Activated CD4-positive, alpha-beta T cell treated with anti-CD3 and anti-CD28 coated beads, Interleukin-2, amount 10 ng/mL, durations not matched to agents 7 days and 5 days (primary cell): ENCODE measurements around the gene VMP1. TPM values are rescaled to one million over a fixed set of nuclear protein-coding genes. Genes with fewer than 3 reads are reported as not detected.
"Not testable (repeated sequence)": the region's sequence is repeated elsewhere in the genome, so short reads cannot be mapped to it uniquely, and the experiment has no call there.

Experiments
- CTCF ChIA-PET: fragments of 350-600 bp; sonication (Branson Sonifier 250); formaldehyde crosslinking; loops from one replicate; lab custom pipeline; 2021; ENCODE audit warnings: antibody characterized with exemption; lab: Charles Lee
- POLR2A ChIA-PET: fragments of 350-600 bp; sonication (Branson Sonifier 250); formaldehyde crosslinking; loops from one replicate; lab custom pipeline; 2021; ENCODE audit warnings: antibody characterized with exemption; lab: Charles Lee
- DNase-seq: peaks from one replicate; pipeline ENCODE4 v3.0.0-alpha.2; 2020
- H3K27ac Mint-ChIP-seq: one replicate; pipeline ENCODE4 v1.8.0; 2021; ENCODE audit warnings: mild to moderate bottlenecking, moderate library complexity, mixed read lengths
- H3K27me3 Mint-ChIP-seq: one replicate; pipeline ENCODE4 v1.8.0; 2021; ENCODE audit warnings: mixed read lengths
- H3K36me3 Mint-ChIP-seq: one replicate; pipeline ENCODE4 v1.8.0; 2021; ENCODE audit warnings: low read depth, mixed read lengths
- H3K4me1 Mint-ChIP-seq: one replicate; pipeline ENCODE4 v1.8.0; 2021; ENCODE audit warnings: mixed read lengths
- H3K4me3 Mint-ChIP-seq: one replicate; pipeline ENCODE4 v1.8.0; 2021; ENCODE audit warnings: mild to moderate bottlenecking, moderate library complexity, mixed read lengths
- H3K9me3 Mint-ChIP-seq: one replicate; pipeline ENCODE4 v1.8.0; 2021; ENCODE audit warnings: mixed read lengths
- total RNA-seq, 2 experiments: library from RNA; stranded (reverse); gene quantifications; one replicate each; pipeline ENCODE4 v1.2.3, GENCODE V29; 2021

VMP1 gene
- total RNA-seq, 2 experiments from 2014 or later = 194 to 213 TPM

DNA sequence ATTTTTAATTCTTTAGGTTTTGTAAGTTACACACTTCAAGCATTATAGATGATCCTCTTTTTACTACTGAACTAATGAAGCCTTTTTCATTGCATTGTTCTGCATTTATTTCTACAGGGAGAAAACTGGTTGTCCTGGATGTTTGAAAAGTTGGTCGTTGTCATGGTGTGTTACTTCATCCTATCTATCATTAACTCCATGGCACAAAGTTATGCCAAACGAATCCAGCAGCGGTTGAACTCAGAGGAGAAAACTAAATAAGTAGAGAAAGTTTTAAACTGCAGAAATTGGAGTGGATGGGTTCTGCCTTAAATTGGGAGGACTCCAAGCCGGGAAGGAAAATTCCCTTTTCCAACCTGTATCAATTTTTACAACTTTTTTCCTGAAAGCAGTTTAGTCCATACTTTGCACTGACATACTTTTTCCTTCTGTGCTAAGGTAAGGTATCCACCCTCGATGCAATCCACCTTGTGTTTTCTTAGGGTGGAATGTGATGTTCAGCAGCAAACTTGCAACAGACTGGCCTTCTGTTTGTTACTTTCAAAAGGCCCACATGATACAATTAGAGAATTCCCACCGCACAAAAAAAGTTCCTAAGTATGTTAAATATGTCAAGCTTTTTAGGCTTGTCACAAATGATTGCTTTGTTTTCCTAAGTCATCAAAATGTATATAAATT is 132.3 kb downstream of the VMP1 start:
- no peak for DNase-seq
- peaks cover 60% of the 10 kb centered on the region for H3K36me3 Mint-ChIP-seq
- CTCF ChIA-PET = interaction anchor here (1.5 to 3.6 kb wide), 5 partner anchors 11 to 92 kb away, joined by 3 to 24 read pairs (median 11); no protein-coding TSS in a partner anchor
- H3K4me1 Mint-ChIP-seq = peaks cover 45% of the 10 kb centered on the region
- H3K27ac Mint-ChIP-seq = peak overlapping the region; percentile 98
- peak overlapping the region; percentile 93 for H3K4me3 Mint-ChIP-seq
- POLR2A ChIA-PET = interaction anchor here (0.8 to 7.8 kb wide), 7 partner anchors 8 to 86 kb away, joined by 3 to 120 read pairs (median 11); no protein-coding TSS in a partner anchor
- no peaks in the 10 kb centered on the region for H3K27me3 Mint-ChIP-seq
- H3K9me3 Mint-ChIP-seq = no peaks in the 10 kb centered on the region

DNA sequence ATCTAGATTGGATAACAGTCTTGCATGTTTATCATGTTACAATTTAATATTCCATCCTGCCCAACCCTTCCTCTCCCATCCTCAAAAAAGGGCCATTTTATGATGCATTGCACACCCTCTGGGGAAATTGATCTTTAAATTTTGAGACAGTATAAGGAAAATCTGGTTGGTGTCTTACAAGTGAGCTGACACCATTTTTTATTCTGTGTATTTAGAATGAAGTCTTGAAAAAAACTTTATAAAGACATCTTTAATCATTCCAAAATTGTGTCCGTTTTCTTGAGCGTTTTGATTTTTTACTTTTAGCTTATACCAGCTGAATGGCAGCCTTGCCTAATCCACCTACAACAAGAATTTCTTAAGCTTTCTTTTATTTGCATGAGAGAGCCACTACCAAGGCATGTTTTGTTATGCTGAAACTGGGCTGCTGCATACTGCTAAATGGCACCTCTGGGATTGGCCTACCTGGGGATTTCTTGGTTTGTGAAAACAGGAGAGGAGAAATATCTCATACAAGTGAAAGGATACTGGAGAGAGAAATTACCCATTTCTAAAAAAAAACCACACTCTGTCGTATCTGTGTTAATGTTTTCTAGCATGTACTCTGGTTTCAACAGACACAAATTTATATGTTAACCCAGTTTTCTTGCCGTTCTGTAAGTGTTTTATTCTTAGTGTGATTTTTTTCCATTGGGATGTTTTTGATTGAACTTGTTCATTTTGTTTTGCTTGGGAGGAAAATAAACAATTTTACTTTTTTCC is 133.1 kb downstream of the VMP1 start:
- H3K4me3 Mint-ChIP-seq = peak overlapping the region; percentile 93
- ChIA-PET CTCF (interaction anchor here (3.6 kb wide), 1 partner anchor 87 kb away, joined by 24 read pairs; no protein-coding TSS in a partner anchor), POLR2A (interaction anchor here (0.8 to 7.8 kb wide), 6 partner anchors 9 to 87 kb away, joined by 3 to 120 read pairs (median 10); no protein-coding TSS in a partner anchor)
- no peaks in the 10 kb centered on the region for H3K27me3 Mint-ChIP-seq
- H3K27ac Mint-ChIP-seq = peak overlapping the region; percentile 98
- peaks cover 51% of the 10 kb centered on the region for H3K4me1 Mint-ChIP-seq
- peaks cover 60% of the 10 kb centered on the region for H3K36me3 Mint-ChIP-seq
- H3K9me3 Mint-ChIP-seq = no peaks in the 10 kb centered on the region
- DNase-seq = no peak

DNA sequence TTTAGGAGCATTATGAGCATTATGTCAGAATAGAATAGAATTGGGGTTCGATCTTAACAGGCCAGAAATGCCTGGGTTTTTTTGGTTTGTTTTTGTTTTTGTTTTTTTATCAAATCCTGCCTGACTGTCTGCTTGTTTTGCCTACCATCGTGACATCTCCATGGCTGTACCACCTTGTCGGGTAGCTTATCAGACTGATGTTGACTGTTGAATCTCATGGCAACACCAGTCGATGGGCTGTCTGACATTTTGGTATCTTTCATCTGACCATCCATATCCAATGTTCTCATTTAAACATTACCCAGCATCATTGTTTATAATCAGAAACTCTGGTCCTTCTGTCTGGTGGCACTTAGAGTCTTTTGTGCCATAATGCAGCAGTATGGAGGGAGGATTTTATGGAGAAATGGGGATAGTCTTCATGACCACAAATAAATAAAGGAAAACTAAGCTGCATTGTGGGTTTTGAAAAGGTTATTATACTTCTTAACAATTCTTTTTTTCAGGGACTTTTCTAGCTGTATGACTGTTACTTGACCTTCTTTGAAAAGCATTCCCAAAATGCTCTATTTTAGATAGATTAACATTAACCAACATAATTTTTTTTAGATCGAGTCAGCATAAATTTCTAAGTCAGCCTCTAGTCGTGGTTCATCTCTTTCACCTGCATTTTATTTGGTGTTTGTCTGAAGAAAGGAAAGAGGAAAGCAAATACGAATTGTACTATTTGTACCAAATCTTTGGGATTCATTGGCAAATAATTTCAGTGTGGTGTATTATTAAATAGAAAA is 133.8 kb downstream of the VMP1 start:
- Mint-ChIP-seq H3K36me3 (peaks cover 60% of the 10 kb centered on the region), H3K27ac (peak overlapping the region; percentile 98), H3K4me3 (peak overlapping the region; percentile 93), H3K4me1 (peaks cover 54% of the 10 kb centered on the region)
- H3K27me3 Mint-ChIP-seq, H3K9me3 Mint-ChIP-seq: not testable (repeated sequence)
- peak; percentile 47 for DNase-seq
- CTCF ChIA-PET = interaction anchor here (0.6 to 1.9 kb wide), 3 partner anchors 10 to 97 kb away, joined by 3 to 6 read pairs (median 3); no protein-coding TSS in a partner anchor
- POLR2A ChIA-PET = interaction anchor here (1.3 to 7.8 kb wide), 4 partner anchors 10 to 88 kb away, joined by 4 to 120 read pairs (median 32); no protein-coding TSS in a partner anchor

DNA sequence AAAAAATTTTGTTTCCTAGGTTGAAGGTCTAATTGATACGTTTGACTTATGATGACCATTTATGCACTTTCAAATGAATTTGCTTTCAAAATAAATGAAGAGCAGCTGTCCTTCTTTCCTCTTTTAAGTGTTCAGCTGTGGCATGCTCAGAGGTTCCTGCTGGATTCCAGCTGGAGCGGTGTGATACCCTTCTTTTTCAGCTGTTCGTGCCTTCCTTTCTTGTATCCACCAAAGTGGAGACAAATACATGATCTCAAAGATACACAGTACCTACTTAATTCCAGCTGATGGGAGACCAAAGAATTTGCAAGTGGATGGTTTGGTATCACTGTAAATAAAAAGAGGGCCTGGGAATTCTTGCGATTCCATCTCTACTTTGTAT is 134.4 kb downstream of the VMP1 start:
- peak overlapping the region; percentile 93 for H3K4me3 Mint-ChIP-seq
- H3K27ac Mint-ChIP-seq = peak overlapping the region; percentile 98
- H3K36me3 Mint-ChIP-seq = peaks cover 60% of the 10 kb centered on the region
- ChIA-PET POLR2A (interaction anchor here (4.4 to 7.8 kb wide), 2 partner anchors 56 to 88 kb away, joined by 52 to 120 read pairs; no protein-coding TSS in a partner anchor), CTCF (interaction anchor here (1.2 to 1.9 kb wide), 2 partner anchors 11 to 88 kb away, joined by 3 to 6 read pairs; no protein-coding TSS in a partner anchor)
- not testable (repeated sequence) for H3K9me3 Mint-ChIP-seq, H3K27me3 Mint-ChIP-seq, DNase-seq
- H3K4me1 Mint-ChIP-seq = peaks cover 56% of the 10 kb centered on the region

DNA sequence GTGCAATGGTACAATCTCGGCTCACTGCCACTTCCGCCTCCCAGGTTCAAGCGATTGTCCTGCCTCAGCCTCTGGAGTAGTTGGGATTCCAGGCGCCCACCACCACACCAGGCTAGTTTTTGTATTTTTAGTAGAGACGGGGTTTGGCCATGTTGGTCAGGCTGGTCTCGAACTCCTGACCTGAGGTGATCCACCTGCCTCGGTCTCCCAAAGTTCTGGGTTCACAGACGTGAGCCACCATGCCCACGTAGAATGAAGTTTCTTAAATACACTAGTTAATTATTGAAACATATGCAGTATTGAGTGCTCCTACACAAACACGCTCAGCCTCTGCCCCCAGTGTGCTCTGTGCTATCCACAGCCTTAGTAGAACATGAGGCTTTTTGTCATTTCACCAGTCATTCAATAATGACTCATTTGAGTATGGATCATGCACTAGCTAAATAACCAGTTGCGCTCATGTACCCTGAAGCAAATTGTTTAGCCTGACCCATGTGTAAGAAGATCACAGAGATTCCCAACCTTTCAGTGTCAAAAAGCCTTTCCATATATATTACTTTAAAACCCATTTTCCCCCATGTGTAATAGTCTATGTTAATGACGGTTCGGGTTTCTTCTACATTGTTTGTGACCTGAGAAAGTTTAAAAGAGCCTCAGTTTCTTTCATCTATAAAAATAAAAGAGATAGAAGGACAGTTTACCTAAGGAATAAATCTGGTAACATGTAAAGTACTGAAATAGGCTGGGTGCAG is 135.6 kb downstream of the VMP1 start:
- Mint-ChIP-seq H3K4me1 (peaks cover 60% of the 10 kb centered on the region), H3K9me3 (no peaks in the 10 kb centered on the region), H3K4me3 (peak overlapping the region; percentile 93), H3K36me3 (peaks cover 62% of the 10 kb centered on the region), H3K27me3 (no peaks in the 10 kb centered on the region), H3K27ac (peak overlapping the region; percentile 98)
- CTCF ChIA-PET = interaction anchor here (0.6 to 1.9 kb wide), 5 partner anchors 57 to 1160 kb away, joined by 3 to 6 read pairs (median 4); no protein-coding TSS in a partner anchor
- DNase-seq = no peak
- POLR2A ChIA-PET = interaction anchor here (0.6 to 7.8 kb wide), 9 partner anchors 10 to 205 kb away, joined by 3 to 120 read pairs (median 5); no protein-coding TSS in a partner anchor

DNA sequence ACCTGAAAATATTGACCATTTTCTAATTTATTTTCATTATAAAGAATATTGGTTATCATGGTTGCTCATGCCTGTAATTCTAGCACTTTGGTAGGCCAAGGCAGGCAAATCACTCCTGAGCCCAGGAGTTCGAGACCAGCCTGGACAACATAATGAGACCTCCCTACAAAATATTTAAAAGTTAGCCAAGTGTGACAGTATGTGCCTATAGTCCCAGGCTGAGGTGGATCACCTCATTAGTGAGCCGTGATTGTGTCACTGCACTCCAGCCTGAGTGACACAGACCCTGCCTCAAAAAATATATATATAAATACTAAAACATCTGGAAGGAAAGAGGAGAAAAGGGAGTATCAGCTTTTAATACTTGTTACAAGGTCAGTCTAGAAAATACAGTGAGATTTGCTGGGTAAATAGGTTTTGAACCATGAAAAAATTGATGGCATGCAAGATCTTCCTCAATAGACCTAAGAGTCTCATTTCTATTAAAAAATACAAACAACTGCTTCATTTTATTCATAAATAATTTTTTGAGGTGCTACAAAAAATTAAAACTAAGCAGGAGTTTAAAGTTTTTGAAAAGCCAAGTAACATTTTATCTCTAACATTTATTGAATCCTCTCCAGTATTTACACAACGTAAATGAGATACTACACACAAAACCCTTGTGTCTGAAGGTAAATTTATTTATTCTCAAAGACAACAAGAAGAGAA is 137.6 kb downstream of the VMP1 start:
- Mint-ChIP-seq H3K36me3 (peaks cover 42% of the 10 kb centered on the region), H3K27me3 (no peaks in the 10 kb centered on the region), H3K4me3 (no peak overlapping the region), H3K4me1 (peaks cover 77% of the 10 kb centered on the region), H3K27ac (peak overlapping the region; percentile 85), H3K9me3 (no peaks in the 10 kb centered on the region)
- POLR2A ChIA-PET = interaction anchor here (0.7 kb wide), 1 partner anchor 226 kb away, joined by 5 read pairs; no protein-coding TSS in a partner anchor
- CTCF ChIA-PET = no interaction called here
- no peak for DNase-seq

DNA sequence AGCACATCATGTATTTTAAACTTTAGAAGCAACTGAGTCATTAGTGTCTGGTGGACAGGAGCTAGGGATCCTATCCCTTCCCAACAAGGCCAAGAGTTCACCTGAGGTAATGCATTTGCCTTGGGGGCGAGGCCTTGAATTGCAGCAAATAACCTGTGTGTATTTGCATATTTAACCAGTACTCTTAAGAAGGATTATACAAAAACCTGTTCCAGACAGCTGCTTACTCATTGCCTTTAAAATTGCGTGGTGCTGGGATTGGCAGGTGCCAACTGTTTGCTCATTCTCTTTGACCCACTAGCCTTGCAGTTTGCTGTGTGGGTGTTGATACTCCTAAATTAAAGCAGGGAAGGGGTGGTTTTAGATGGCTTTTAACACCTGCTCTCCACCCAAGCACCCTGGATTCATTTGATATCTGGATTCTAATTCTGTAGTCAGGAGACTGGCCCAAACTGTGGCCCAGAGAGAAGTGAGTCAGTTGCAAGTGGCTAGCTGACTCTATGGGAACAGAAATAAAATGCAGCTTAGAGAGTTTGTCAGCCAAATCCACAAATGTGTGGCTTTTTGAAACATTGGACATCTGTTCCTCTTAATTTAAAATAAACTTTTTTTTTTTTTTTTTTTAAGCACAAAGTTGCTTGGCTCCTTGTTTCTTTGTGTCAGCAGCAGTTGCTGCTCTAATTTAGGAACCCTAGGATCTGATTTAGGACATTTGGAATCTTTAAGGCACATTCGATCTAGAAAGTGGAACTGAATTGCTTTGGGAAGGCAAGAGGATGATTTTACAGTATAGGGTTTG is 138.3 kb downstream of the VMP1 start:
- Mint-ChIP-seq H3K27ac (peak overlapping the region; percentile 85), H3K9me3 (no peaks in the 10 kb centered on the region), H3K4me3 (no peak overlapping the region), H3K4me1 (peaks cover 74% of the 10 kb centered on the region), H3K36me3 (peaks cover 35% of the 10 kb centered on the region), H3K27me3 (no peaks in the 10 kb centered on the region)
- peak; percentile 22 for DNase-seq
- POLR2A ChIA-PET = interaction anchor here (0.5 to 0.7 kb wide), 3 partner anchors 19 to 227 kb away, joined by 3 to 5 read pairs (median 5); no protein-coding TSS in a partner anchor
- CTCF ChIA-PET = interaction anchor here (0.6 to 1.2 kb wide), 5 partner anchors 13 to 1567 kb away, joined by 3 to 6 read pairs (median 3); no protein-coding TSS in a partner anchor

DNA sequence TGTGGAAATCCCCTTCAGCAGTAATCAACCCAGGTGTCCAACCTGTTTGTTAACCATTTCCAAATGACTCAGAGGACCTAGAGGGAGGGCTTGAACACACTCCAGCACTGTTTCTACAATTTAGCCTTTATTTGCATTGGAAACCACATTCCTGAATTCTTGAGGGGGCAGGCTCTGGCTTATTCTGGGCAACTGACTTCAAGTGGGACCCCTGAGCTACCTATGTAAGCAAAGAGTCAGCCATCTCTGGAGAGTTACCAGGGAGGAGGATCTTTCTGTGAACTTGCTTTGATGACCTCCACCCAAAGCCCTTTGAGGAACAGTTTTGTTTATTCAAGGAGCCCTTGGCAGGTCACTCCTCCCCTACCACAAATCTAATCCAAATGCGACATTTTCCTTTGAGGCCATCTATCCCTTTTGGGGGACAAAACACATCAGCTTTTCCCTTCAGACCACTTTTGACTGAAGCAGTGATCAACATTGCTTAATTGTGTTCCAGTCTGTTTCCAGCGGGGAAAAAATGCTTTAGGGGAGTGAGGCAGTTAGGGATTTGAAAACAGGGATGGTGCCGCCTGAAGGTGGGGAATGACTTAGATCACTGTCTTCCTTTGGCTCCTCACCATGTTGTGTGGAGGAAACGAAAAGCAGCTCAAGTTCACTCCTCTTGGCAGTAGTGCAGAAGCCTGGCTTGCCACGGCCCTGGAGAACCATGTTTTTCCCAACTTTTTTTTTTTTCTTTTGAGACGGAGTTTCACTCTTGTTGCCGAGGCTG is 139.1 kb downstream of the VMP1 start:
- Mint-ChIP-seq H3K4me1 (peaks cover 72% of the 10 kb centered on the region), H3K27ac (peak overlapping the region; percentile 85), H3K27me3 (no peaks in the 10 kb centered on the region), H3K4me3 (no peak overlapping the region), H3K36me3 (peaks cover 27% of the 10 kb centered on the region), H3K9me3 (no peaks in the 10 kb centered on the region)
- peak; percentile 31 for DNase-seq
- ChIA-PET POLR2A (interaction anchor here (0.5 to 0.8 kb wide), 5 partner anchors 9 to 159 kb away, joined by 3 to 7 read pairs (median 3); no protein-coding TSS in a partner anchor), CTCF (interaction anchor here (0.6 to 1.6 kb wide), 6 partner anchors 8 to 430 kb away, joined by 3 to 6 read pairs (median 4); no protein-coding TSS in a partner anchor)

DNA sequence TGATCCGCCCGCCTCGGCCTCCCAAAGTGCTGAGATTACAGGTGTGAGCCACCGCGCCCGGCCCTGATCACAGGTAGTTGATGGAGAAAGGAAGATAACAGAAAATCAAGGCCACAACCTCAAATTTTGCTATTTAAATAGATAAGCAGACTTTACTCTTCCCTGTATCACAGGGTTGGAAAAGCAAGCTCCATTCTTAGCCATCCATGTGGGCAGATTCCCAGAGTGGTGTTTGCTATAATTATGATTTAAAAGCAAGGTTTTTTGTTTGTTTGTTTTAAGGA is 140.9 kb downstream of the VMP1 start:
- ChIA-PET POLR2A (interaction anchor here (1.3 kb wide), 1 partner anchor 19 kb away, joined by 5 read pairs; no protein-coding TSS in a partner anchor), CTCF (interaction anchor here (0.6 to 1.4 kb wide), 10 partner anchors 10 to 716 kb away, joined by 3 to 6 read pairs (median 3); no protein-coding TSS in a partner anchor)
- peak overlapping the region; percentile 85 for H3K27ac Mint-ChIP-seq
- peaks cover 3% of the 10 kb centered on the region for H3K9me3 Mint-ChIP-seq
- peaks cover 74% of the 10 kb centered on the region for H3K4me1 Mint-ChIP-seq
- H3K36me3 Mint-ChIP-seq = peaks cover 12% of the 10 kb centered on the region
- no peaks in the 10 kb centered on the region for H3K27me3 Mint-ChIP-seq
- H3K4me3 Mint-ChIP-seq = no peak overlapping the region
- no peak for DNase-seq
